ENCODE measurements around the gene BUD13. TPM values are rescaled to one million over a fixed set of nuclear protein-coding genes. Genes with fewer than 3 reads are reported as not detected.

Gene BUD13
- total RNA-seq, 2 donors from 2014 or later: 8.9 to 15.8 TPM

DNA sequence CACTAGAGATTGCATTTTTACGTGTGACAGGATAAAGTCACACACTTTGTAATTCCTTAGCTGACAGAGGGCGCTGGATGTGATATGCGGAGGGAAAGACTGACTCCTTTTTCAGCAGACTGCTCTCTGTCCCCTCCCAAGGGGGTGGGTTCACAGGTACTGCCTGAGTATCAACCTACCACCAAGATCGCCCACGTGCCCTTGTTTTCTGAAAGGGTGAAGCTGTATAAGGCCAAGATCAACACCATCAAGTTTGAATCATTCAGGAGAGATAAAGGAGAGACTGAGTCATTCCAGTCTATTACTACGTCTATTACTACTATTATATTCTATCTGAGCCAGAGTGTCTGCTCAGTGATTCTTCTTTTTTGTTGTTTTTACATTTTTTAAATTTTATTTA lies 30.7 kb downstream of the BUD13 start:
- H3K4me3 ChIP-seq: no peak overlapping the region
- WGBS, 2 donors: 84 to 86% methylated on average over 6 of the region's 6 CpGs
- H3K36me3 ChIP-seq (replicated peaks in 1 of 2; ENCODE audit: insufficient read depth in 1 of 2, low read depth in 2 of 2): peaks cover 0 to 6% of the 10 kb centered on the region in 2 donors
- TF ChIP-seq, protein P1, sequence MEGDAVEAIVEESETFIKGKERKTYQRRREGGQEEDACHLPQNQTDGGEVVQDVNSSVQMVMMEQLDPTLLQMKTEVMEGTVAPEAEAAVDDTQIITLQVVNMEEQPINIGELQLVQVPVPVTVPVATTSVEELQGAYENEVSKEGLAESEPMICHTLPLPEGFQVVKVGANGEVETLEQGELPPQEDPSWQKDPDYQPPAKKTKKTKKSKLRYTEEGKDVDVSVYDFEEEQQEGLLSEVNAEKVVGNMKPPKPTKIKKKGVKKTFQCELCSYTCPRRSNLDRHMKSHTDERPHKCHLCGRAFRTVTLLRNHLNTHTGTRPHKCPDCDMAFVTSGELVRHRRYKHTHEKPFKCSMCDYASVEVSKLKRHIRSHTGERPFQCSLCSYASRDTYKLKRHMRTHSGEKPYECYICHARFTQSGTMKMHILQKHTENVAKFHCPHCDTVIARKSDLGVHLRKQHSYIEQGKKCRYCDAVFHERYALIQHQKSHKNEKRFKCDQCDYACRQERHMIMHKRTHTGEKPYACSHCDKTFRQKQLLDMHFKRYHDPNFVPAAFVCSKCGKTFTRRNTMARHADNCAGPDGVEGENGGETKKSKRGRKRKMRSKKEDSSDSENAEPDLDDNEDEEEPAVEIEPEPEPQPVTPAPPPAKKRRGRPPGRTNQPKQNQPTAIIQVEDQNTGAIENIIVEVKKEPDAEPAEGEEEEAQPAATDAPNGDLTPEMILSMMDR (IDR thresholded peaks at IDR 0.05): no peak
- TF ChIP-seq POLR2A (IDR thresholded peaks at IDR 0.05): no peak
- no peaks in the 10 kb centered on the region for H3K9me3 ChIP-seq
- no peak overlapping the region for H3K27ac ChIP-seq
- H3K27me3 ChIP-seq: no peaks in the 10 kb centered on the region
- intact Hi-C loops (cut with DNase I): no loop called here
- no peak for ATAC-seq
- H3K4me1 ChIP-seq: no peaks in the 10 kb centered on the region
- no peak for DNase-seq

DNA sequence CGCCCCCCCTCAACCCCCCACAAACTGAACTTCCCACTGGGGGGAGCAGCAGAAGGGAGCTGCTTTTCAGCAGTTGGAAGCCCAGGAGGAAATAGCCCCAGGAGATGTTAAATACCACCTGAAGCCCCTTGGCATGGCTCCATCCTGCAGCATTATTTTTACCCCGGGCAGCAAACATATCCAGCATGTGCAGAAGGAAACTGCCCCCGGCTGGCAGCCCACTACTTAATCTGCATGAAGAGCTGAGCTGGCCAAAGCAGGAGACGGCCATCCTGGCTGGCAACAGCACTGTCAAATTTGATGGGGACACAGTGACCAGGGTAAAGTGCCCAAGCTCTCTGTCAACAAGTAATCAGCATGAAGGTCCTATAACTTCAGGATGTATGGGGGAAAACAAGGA lies 32.0 kb downstream of the BUD13 start:
- TF ChIP-seq, protein P1 (IDR thresholded peaks at IDR 0.05): no peak
- no peak for TF ChIP-seq POLR2A (IDR thresholded peaks at IDR 0.05)
- DNase-seq (no peak), ATAC-seq (no peak)
- H3K27me3 ChIP-seq: no peaks in the 10 kb centered on the region
- 71 to 81% methylated on average over 4 of the region's 4 CpGs for WGBS, 2 donors
- intact Hi-C loops (cut with DNase I): no loop called here
- H3K27ac ChIP-seq: no peak overlapping the region
- no peak overlapping the region for H3K4me3 ChIP-seq
- no peaks in the 10 kb centered on the region for H3K4me1 ChIP-seq
- H3K36me3 ChIP-seq (replicated peaks in 1 of 2; ENCODE audit: insufficient read depth in 1 of 2, low read depth in 2 of 2): no peaks in the 10 kb centered on the region
- no peaks in the 10 kb centered on the region for H3K9me3 ChIP-seq

DNA sequence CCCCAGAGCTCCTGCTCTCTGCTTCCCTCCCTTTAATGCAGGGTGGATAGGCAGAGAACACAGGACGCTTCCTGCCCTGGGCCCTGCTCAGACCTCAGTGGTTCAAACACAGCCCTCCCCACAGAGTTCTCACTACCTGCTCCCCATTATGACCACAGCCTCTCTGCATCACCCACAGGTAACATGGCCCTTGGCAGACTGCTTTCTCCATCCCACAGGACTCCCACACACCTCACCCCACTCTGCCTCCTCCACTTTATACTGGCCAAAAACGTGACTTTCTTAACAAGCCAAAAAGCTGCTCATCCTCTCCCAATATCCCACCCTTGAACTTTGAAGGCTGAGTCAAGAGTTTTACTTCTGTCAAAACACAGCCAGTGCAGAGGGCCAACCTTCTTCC lies 33.8 kb downstream of the BUD13 start:
- no peak overlapping the region for H3K4me3 ChIP-seq
- no peaks in the 10 kb centered on the region for H3K27me3 ChIP-seq
- no peak overlapping the region for H3K27ac ChIP-seq
- TF ChIP-seq, protein P1 (IDR thresholded peaks at IDR 0.05): no peak
- no peak for TF ChIP-seq POLR2A (IDR thresholded peaks at IDR 0.05)
- intact Hi-C loops (cut with DNase I): no loop called here
- ATAC-seq (no peak), DNase-seq (no peak)
- H3K9me3 ChIP-seq: no peaks in the 10 kb centered on the region
- no peaks in the 10 kb centered on the region for H3K4me1 ChIP-seq
- H3K36me3 ChIP-seq (replicated peaks in 1 of 2; ENCODE audit: insufficient read depth in 1 of 2, low read depth in 2 of 2): no peaks in the 10 kb centered on the region
- 77 to 90% methylated on average over 2 of the region's 2 CpGs for WGBS, 2 donors

DNA sequence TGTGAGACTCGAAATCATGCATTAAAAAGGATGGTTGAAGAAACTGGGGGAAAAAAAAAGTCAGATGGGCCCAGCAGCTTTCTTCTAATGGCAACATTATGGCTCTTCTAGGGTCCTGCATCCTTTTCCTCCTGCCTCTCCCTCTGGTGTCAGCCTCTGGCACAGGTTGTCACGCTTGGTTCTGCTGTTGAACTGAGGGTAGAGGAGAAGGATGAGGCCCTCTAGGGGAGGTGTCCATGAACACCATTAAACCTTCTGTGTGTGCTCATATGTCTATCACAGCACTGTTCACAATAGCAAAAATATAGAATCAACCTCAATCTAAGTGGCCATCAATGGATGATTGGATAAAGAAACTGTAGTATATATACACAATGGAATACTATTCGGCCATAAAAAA lies 36.0 kb downstream of the BUD13 start:
- Histone ChIP-seq H3K4me3 (no peak overlapping the region), H3K36me3 (replicated peaks in 1 of 2; ENCODE audit: insufficient read depth in 1 of 2, low read depth in 2 of 2) (no peaks in the 10 kb centered on the region), H3K27ac (no peak overlapping the region), H3K4me1 (peaks cover 4% of the 10 kb centered on the region), H3K9me3 (no peaks in the 10 kb centered on the region), H3K27me3 (no peaks in the 10 kb centered on the region)
- DNase-seq: no peak
- intact Hi-C loops (cut with DNase I): no loop called here
- TF ChIP-seq, protein P1 (IDR thresholded peaks at IDR 0.05): no peak
- TF ChIP-seq POLR2A (IDR thresholded peaks at IDR 0.05): no peak
- WGBS, 2 donors: 88 to 92% methylated on average over 3 of the region's 3 CpGs
- ATAC-seq: no peak

DNA sequence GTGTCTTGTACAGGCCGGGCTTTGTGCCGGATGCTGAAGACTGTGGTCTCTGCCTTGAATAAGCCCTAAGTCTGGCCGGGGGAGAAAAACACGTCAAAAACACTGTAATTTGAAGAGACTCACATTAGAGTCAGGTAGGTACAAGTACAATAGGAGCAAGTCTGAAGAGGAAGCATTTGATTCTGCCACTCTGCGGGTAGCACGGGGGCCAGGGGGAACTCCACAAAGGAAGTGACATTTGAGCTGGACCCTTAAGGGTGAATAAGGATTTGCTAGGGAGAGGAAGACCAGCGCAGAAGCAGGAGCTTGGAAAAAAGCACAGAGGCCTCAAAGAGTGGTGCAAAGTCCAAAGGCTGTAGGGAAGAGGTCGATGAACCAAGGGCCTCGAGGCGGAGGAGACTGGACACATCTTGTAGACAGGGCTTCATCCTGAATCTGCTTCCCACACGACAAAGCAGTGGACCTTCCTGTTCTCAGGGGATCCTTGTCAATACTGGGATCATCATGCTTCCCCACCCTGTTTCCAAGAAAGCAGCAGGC lies 38.7 kb downstream of the BUD13 start:
- Histone ChIP-seq H3K27me3 (no peaks in the 10 kb centered on the region), H3K36me3 (replicated peaks in 1 of 2; ENCODE audit: insufficient read depth in 1 of 2, low read depth in 2 of 2) (no peaks in the 10 kb centered on the region), H3K4me1 (peaks cover 4% of the 10 kb centered on the region), H3K4me3 (no peak overlapping the region), H3K9me3 (no peaks in the 10 kb centered on the region), H3K27ac (no peak overlapping the region)
- WGBS, 2 donors: 78 to 83% methylated on average over 11 of the region's 11 CpGs
- no peak for TF ChIP-seq POLR2A (IDR thresholded peaks at IDR 0.05)
- TF ChIP-seq, protein P1 (IDR thresholded peaks at IDR 0.05): no peak
- ATAC-seq: no peak
- no peak for DNase-seq
- intact Hi-C loops (cut with DNase I): no loop called here

Data from body of pancreas (tissue), 4 donors.